Measurements from ENCODE around the gene WNT7A. TPM values are rescaled to one million over a fixed set of nuclear protein-coding genes. Genes with fewer than 3 reads are reported as not detected.

WNT7A gene
- total and polyA plus RNA-seq, 2 donors (not counting 1 experiment from before 2014, with no cell fraction given), result not detected

DNA sequence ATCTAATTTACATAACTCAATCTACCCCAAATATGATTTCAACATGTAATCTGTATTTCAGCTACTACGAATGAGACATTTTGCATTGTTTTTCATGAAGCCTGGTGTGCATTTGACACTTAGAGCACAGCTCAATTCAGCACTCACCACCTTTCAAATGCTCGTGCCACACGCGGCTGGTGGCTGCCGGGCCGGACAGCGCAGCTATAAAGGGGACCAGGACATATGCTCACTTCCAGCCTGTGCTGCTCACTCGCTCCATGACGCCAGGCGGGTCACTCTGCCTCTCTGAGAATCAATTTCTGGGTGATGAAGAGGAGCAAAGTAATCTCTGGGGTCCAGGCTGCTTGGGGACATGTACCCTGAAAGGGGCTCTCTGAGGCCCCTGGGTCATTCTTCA lies 93.1 kb downstream of the WNT7A start:
- no peaks in the 10 kb centered on the region for H3K36me3 ChIP-seq (replicated peaks in 1 of 2; ENCODE audit: control extremely low read depth in 1 of 2, control insufficient read depth in 1 of 2, extremely low read depth in 1 of 2, insufficient read depth in 2 of 2, low read length in 1 of 2)
- POLR2A ChIA-PET, result no interaction called here
- H3K27me3 Mint-ChIP-seq, result peaks cover 27% of the 10 kb centered on the region

DNA sequence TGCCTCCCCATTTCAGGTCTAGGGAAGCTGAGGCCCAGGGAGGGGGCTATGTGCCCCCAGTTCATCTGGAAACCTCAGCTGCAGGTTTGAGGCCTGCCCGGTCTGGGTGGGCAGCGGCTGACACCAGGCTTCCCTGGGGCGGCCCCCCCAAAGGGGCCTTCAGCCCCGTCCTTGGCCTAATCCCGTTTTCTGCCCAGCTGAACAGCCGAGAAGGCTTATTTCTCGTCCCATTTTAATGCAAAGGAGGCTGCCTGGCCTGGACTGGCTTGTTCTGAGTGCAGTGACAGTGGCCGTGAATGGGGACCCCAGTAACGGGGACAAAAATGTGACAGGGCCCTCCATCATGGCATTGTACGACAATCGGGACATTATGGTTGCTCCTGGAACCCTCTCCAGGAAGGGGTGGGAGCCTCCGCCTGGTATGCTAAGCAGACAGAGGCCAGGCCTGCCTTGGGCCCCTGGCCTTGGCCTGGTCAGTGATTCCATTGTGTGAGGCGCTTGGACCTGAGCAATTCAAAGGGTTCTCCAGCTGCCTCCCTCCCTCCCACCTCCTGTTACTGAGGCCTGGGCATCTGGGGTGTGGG lies 93.9 kb downstream of the WNT7A start:
- Histone ChIP-seq H4K20me1 (ENCODE audit: control insufficient read depth, insufficient read depth, low read length, poor library complexity, severe bottlenecking) (no peaks in the 10 kb centered on the region), H3K27ac (ENCODE audit: low read length in 2 of 2) (no peak overlapping the region), H2AFZ (ENCODE audit: insufficient read depth, low read depth, low read length, poor library complexity, severe bottlenecking) (no peak overlapping the region), H3K36me3 (replicated peaks in 1 of 2; ENCODE audit: control extremely low read depth in 1 of 2, control insufficient read depth in 1 of 2, extremely low read depth in 1 of 2, insufficient read depth in 2 of 2, low read length in 1 of 2) (no peaks in the 10 kb centered on the region), H3K4me3 (ENCODE audit: control extremely low read depth in 1 of 5, extremely low read depth in 1 of 5, insufficient read depth in 1 of 5, low read depth in 2 of 5, low read length in 4 of 5) (no peak overlapping the region), H3K9ac (ENCODE audit: low read length) (no peak overlapping the region), H3K27me3 (replicated peaks in 1 of 4; ENCODE audit: control extremely low read depth in 1 of 4, control insufficient read depth in 3 of 4, insufficient read depth in 4 of 4, low read length in 3 of 4) (peaks cover 0 to 4% (median 0%) of the 10 kb centered on the region in 4 experiments), H3K4me1 (ENCODE audit: control insufficient read depth in 2 of 2, insufficient read depth in 2 of 2, low read length in 2 of 2) (no peaks in the 10 kb centered on the region), H3K9me3 (ENCODE audit: control extremely low read depth in 1 of 3, control insufficient read depth in 2 of 3, insufficient read depth in 1 of 3, low read length in 2 of 3) (no peaks in the 10 kb centered on the region), H3K79me2 (ENCODE audit: control insufficient read depth, insufficient read depth, low read length) (no peaks in the 10 kb centered on the region), H3K4me2 (replicated peaks; ENCODE audit: low read depth, low read length, poor library complexity, severe bottlenecking) (no peak overlapping the region)
- intact Hi-C loops (cut with micrococcal nuclease), result no loop called here
- TF ChIP-seq EZH2 (IDR thresholded peaks at IDR 0.05; ENCODE audit: borderline replicate concordance, insufficient read depth, low read depth, low read length, poor library complexity, severe bottlenecking), result no peak
- TF ChIP-seq, protein P1, sequence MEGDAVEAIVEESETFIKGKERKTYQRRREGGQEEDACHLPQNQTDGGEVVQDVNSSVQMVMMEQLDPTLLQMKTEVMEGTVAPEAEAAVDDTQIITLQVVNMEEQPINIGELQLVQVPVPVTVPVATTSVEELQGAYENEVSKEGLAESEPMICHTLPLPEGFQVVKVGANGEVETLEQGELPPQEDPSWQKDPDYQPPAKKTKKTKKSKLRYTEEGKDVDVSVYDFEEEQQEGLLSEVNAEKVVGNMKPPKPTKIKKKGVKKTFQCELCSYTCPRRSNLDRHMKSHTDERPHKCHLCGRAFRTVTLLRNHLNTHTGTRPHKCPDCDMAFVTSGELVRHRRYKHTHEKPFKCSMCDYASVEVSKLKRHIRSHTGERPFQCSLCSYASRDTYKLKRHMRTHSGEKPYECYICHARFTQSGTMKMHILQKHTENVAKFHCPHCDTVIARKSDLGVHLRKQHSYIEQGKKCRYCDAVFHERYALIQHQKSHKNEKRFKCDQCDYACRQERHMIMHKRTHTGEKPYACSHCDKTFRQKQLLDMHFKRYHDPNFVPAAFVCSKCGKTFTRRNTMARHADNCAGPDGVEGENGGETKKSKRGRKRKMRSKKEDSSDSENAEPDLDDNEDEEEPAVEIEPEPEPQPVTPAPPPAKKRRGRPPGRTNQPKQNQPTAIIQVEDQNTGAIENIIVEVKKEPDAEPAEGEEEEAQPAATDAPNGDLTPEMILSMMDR (IDR thresholded peaks at IDR 0.05), result no peak
- CTCF ChIA-PET, result no interaction called here
- no peak overlapping the region for H3K4me3 Mint-ChIP-seq
- POLR2A ChIA-PET, result no interaction called here
- ATAC-seq (ENCODE audit: low read depth), result no peak
- peaks cover 33% of the 10 kb centered on the region for H3K27me3 Mint-ChIP-seq
- no peak for DNase-seq
- no peaks in the 10 kb centered on the region for H3K4me1 Mint-ChIP-seq
- no peaks in the 10 kb centered on the region for H3K9me3 Mint-ChIP-seq (ENCODE audit: insufficient read depth)
- WGBS (ENCODE audit: insufficient coverage), result 89% methylated on average over 12 of the region's 13 CpGs
- H3K27ac Mint-ChIP-seq, result no peak overlapping the region

More for the DNA sequence above, 93.1 kb downstream of the WNT7A start:
- 91% methylated on average over 10 of the region's 10 CpGs for WGBS (ENCODE audit: insufficient coverage)
- Histone ChIP-seq H3K4me1 (ENCODE audit: control insufficient read depth in 2 of 2, insufficient read depth in 2 of 2, low read length in 2 of 2) (no peaks in the 10 kb centered on the region), H3K9ac (ENCODE audit: low read length) (no peak overlapping the region), H2AFZ (ENCODE audit: insufficient read depth, low read depth, low read length, poor library complexity, severe bottlenecking) (no peak overlapping the region), H3K9me3 (ENCODE audit: control extremely low read depth in 1 of 3, control insufficient read depth in 2 of 3, insufficient read depth in 1 of 3, low read length in 2 of 3) (no peaks in the 10 kb centered on the region), H3K4me2 (replicated peaks; ENCODE audit: low read depth, low read length, poor library complexity, severe bottlenecking) (no peak overlapping the region), H3K4me3 (ENCODE audit: control extremely low read depth in 1 of 5, extremely low read depth in 1 of 5, insufficient read depth in 1 of 5, low read depth in 2 of 5, low read length in 4 of 5) (no peak overlapping the region), H4K20me1 (ENCODE audit: control insufficient read depth, insufficient read depth, low read length, poor library complexity, severe bottlenecking) (no peaks in the 10 kb centered on the region), H3K27me3 (replicated peaks in 1 of 4; ENCODE audit: control extremely low read depth in 1 of 4, control insufficient read depth in 3 of 4, insufficient read depth in 4 of 4, low read length in 3 of 4) (peaks cover 0 to 4% (median 0%) of the 10 kb centered on the region in 4 experiments), H3K79me2 (ENCODE audit: control insufficient read depth, insufficient read depth, low read length) (no peaks in the 10 kb centered on the region), H3K27ac (ENCODE audit: low read length in 2 of 2) (no peak overlapping the region)
- Mint-ChIP-seq H3K9me3 (ENCODE audit: insufficient read depth) (no peaks in the 10 kb centered on the region), H3K4me3 (no peak overlapping the region), H3K27ac (no peak overlapping the region), H3K4me1 (no peaks in the 10 kb centered on the region)
- no peak for ATAC-seq (ENCODE audit: low read depth)
- intact Hi-C loops (cut with micrococcal nuclease), result no loop called here
- TF ChIP-seq, protein P1 (IDR thresholded peaks at IDR 0.05), result no peak
- TF ChIP-seq EZH2 (IDR thresholded peaks at IDR 0.05; ENCODE audit: borderline replicate concordance, insufficient read depth, low read depth, low read length, poor library complexity, severe bottlenecking), result no peak
- CTCF ChIA-PET, result no interaction called here
- no peak for DNase-seq

All from B cell (primary cell).